ENCODE results near the gene TSC22D2.

Gene TSC22D2

GRCh38 chr3:150390087-150390486, 18.0 kb upstream of the TSC22D2 start:
- Histone ChIP-seq H4K20me1 (ENCODE audit: insufficient read depth, low read length, poor library complexity, severe bottlenecking) (no peaks in the 10 kb centered on the region), H3K9me2 (replicated peaks; ENCODE audit: low read depth, low read length) (no peaks in the 10 kb centered on the region), H3K36me3 (ENCODE audit: insufficient read depth, low read length) (no peaks in the 10 kb centered on the region), H2AFZ (ENCODE audit: low read length) (peak overlapping the region; percentile 75), H3K79me2 (ENCODE audit: insufficient read depth, low read length) (no peaks in the 10 kb centered on the region), H3K27me3 (ENCODE audit: insufficient read depth, low read length, poor library complexity, severe bottlenecking) (no peaks in the 10 kb centered on the region), H3K4me3 (ENCODE audit: low read length, poor library complexity, severe bottlenecking) (no peak overlapping the region), H3K4me1 (ENCODE audit: insufficient read depth, low read length, poor library complexity, severe bottlenecking) (peaks cover 24% of the 10 kb centered on the region), H3K4me2 (ENCODE audit: low read depth, low read length, poor library complexity, severe bottlenecking) (no peak overlapping the region), H3F3A (ENCODE audit: low read depth) (0 out of 2 replicates have a peak, but pooled peaks cover 4% of the 10 kb centered on the region), H3K9me3 (ENCODE audit: insufficient read depth, low read depth, low read length) (no peaks in the 10 kb centered on the region), H3K9ac (ENCODE audit: low read depth, low read length, poor library complexity, severe bottlenecking) (no peak overlapping the region)
- TF ChIP-seq EZH2phosphoT487 (IDR thresholded peaks at IDR 0.05; ENCODE audit: borderline replicate concordance) (no peak), CTCF (conservative IDR thresholded peaks at IDR 0.05; ENCODE audit: low read length) (no peak)

GRCh38 chr3:150391161-150391560, 16.9 kb upstream of the TSC22D2 start:
- Histone ChIP-seq H3F3A (ENCODE audit: low read depth) (0 out of 2 replicates have a peak, but pooled peaks cover 4% of the 10 kb centered on the region), H3K4me1 (ENCODE audit: insufficient read depth, low read length, poor library complexity, severe bottlenecking) (peaks cover 15% of the 10 kb centered on the region), H4K20me1 (ENCODE audit: insufficient read depth, low read length, poor library complexity, severe bottlenecking) (no peaks in the 10 kb centered on the region), H3K27me3 (ENCODE audit: insufficient read depth, low read length, poor library complexity, severe bottlenecking) (no peaks in the 10 kb centered on the region), H3K4me3 (ENCODE audit: low read length, poor library complexity, severe bottlenecking) (no peak overlapping the region), H3K9me3 (ENCODE audit: insufficient read depth, low read depth, low read length) (no peaks in the 10 kb centered on the region), H2AFZ (ENCODE audit: low read length) (peak overlapping the region; percentile 31), H3K36me3 (ENCODE audit: insufficient read depth, low read length) (no peaks in the 10 kb centered on the region), H3K4me2 (ENCODE audit: low read depth, low read length, poor library complexity, severe bottlenecking) (no peak overlapping the region), H3K9me2 (replicated peaks; ENCODE audit: low read depth, low read length) (no peaks in the 10 kb centered on the region), H3K9ac (ENCODE audit: low read depth, low read length, poor library complexity, severe bottlenecking) (no peak overlapping the region), H3K79me2 (ENCODE audit: insufficient read depth, low read length) (no peaks in the 10 kb centered on the region)
- no peak for TF ChIP-seq EZH2phosphoT487 (IDR thresholded peaks at IDR 0.05; ENCODE audit: borderline replicate concordance)
- no peak for TF ChIP-seq CTCF (conservative IDR thresholded peaks at IDR 0.05; ENCODE audit: low read length)

- Histone ChIP-seq H2AFZ (ENCODE audit: low read length) (no peak overlapping the region), H3K9me2 (replicated peaks; ENCODE audit: low read depth, low read length) (no peaks in the 10 kb centered on the region), H4K20me1 (ENCODE audit: insufficient read depth, low read length, poor library complexity, severe bottlenecking) (no peaks in the 10 kb centered on the region), H3K27me3 (ENCODE audit: insufficient read depth, low read length, poor library complexity, severe bottlenecking) (no peaks in the 10 kb centered on the region), H3K79me2 (ENCODE audit: insufficient read depth, low read length) (no peaks in the 10 kb centered on the region), H3K9me3 (ENCODE audit: insufficient read depth, low read depth, low read length) (no peaks in the 10 kb centered on the region), H3F3A (ENCODE audit: low read depth) (no peaks in the 10 kb centered on the region), H3K4me3 (ENCODE audit: low read length, poor library complexity, severe bottlenecking) (no peak overlapping the region), H3K4me2 (ENCODE audit: low read depth, low read length, poor library complexity, severe bottlenecking) (no peak overlapping the region), H3K4me1 (ENCODE audit: insufficient read depth, low read length, poor library complexity, severe bottlenecking) (peaks cover 15% of the 10 kb centered on the region), H3K9ac (ENCODE audit: low read depth, low read length, poor library complexity, severe bottlenecking) (no peak overlapping the region), H3K36me3 (ENCODE audit: insufficient read depth, low read length) (no peaks in the 10 kb centered on the region)
- no peak for TF ChIP-seq EZH2phosphoT487 (IDR thresholded peaks at IDR 0.05; ENCODE audit: borderline replicate concordance)
- no peak for TF ChIP-seq CTCF (conservative IDR thresholded peaks at IDR 0.05; ENCODE audit: low read length)
Observed at GRCh38 chr3:150393745-150394144, 14.4 kb upstream of the TSC22D2 start.
